ENCODE results near the gene ZNF576. TPM values are rescaled to one million over a fixed set of nuclear protein-coding genes. Genes with fewer than 3 reads are reported as not detected.

Gene ZNF576
- total and polyA plus RNA-seq, 2 of the 4 experiments (the other 2 are of a cell fraction), result 13.8 to 19.5 TPM

DNA sequence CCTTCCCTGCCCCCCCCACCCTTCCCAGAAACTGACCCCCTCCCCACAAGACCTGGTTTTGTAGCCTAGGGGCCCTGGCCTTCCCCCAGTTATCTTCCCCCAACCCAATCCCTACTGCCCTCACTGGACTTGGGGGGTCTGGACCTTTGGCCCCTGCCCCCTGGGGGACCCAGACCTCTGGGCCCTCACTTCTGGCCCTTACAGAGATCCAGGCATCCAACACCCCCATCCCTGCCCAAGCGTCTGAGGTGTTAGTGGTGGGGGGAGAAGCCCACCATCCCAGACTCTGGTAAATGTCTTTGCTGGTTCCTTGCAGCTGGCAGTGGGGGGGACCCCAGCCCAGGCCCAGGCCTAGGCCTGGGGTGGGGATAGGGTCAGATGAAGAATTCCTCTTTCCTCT is 26.6 kb downstream of the ZNF576 start:
- H4K5ac ChIP-seq (ENCODE audit: low read depth, low read length), result no peak overlapping the region
- ChIA-PET POLR2A (ENCODE audit: unreplicated experiment) (no interaction called here), CTCF (no interaction called here)
- no peak overlapping the region for H3K27ac ChIP-seq (ENCODE audit: insufficient read depth, low read length)
- no peak overlapping the region for H3K4me2 ChIP-seq (ENCODE audit: low read depth, low read length)
- no peak overlapping the region for H3K14ac ChIP-seq (replicated peaks; ENCODE audit: low read depth, low read length)
- dilution Hi-C loops (cut with HindIII; ENCODE audit: low sequenced_read_pairs, unreplicated experiment), result no loop called here
- H3K23ac ChIP-seq (ENCODE audit: low read depth, low read length), result no peak overlapping the region
- H3K18ac ChIP-seq (ENCODE audit: low read depth, low read length), result no peak overlapping the region
- ATAC-seq (ENCODE audit: low read depth) (no peak), DNase-seq (no peak)
- H3K9me1 ChIP-seq (ENCODE audit: insufficient read depth, low read length), result peaks cover 7% of the 10 kb centered on the region
- H2BK120ac ChIP-seq (ENCODE audit: low read depth, low read length), result no peak overlapping the region
- peaks cover 16 to 27% of the 10 kb centered on the region in 2 experiments; a peak in 3 of 4 replicates for H3K79me1 ChIP-seq (ENCODE audit: low read depth in 1 of 2, low read length in 2 of 2)
- in situ Hi-C loops (cut with MboI; ENCODE audit: low sequenced_read_pairs), result no loop called here
- H3K27me3 ChIP-seq (ENCODE audit: control insufficient read depth, insufficient read depth, low read length), result no peaks in the 10 kb centered on the region
- no peak overlapping the region for H3K4ac ChIP-seq (ENCODE audit: low read depth, low read length)
- BruUV-seq (replicated peaks), result no TSS peak
- no peak overlapping the region for H2BK15ac ChIP-seq (ENCODE audit: low read depth, low read length)
- no peak overlapping the region for H2BK20ac ChIP-seq (ENCODE audit: low read depth, low read length)
- H4K20me1 ChIP-seq (ENCODE audit: insufficient read depth, low read length), result no peaks in the 10 kb centered on the region
- intact Hi-C loops (cut with micrococcal nuclease), result no loop called here
- no peak overlapping the region for H4K8ac ChIP-seq (ENCODE audit: low read depth in 2 of 2, low read length in 2 of 2)
- H4K91ac ChIP-seq (ENCODE audit: insufficient read depth, low read depth, low read length), result no peak overlapping the region
- H2BK5ac ChIP-seq (ENCODE audit: low read depth, low read length, poor library complexity, severe bottlenecking), result no peak overlapping the region
- H3K4me1 ChIP-seq (ENCODE audit: control insufficient read depth, insufficient read depth, low read length), result peaks cover 6% of the 10 kb centered on the region
- H3K9me3 ChIP-seq (ENCODE audit: control insufficient read depth, insufficient read depth, low read length), result no peaks in the 10 kb centered on the region
- no peak overlapping the region for H3K4me3 ChIP-seq (ENCODE audit: insufficient read depth, low read depth, low read length)
- H3K36me3 ChIP-seq (ENCODE audit: control insufficient read depth, insufficient read depth, low read length), result no peaks in the 10 kb centered on the region
- no peak overlapping the region for H2AK9ac ChIP-seq (replicated peaks; ENCODE audit: low read depth, low read length, poor library complexity)
- no peak overlapping the region for H2AK5ac ChIP-seq (ENCODE audit: low read depth, low read length)
- H3K56ac ChIP-seq (ENCODE audit: extremely low read depth, insufficient read depth, low read length), result no peak overlapping the region
- no peak overlapping the region for H3K9ac ChIP-seq (ENCODE audit: low read depth, low read length)
- TF ChIP-seq POLR2A (IDR thresholded peaks at IDR 0.05; ENCODE audit: low read depth, low read length), result no peak
- TF ChIP-seq RFX5 (IDR thresholded peaks at IDR 0.05; ENCODE audit: low read depth, low read length), result no peak
- no peak for TF ChIP-seq NFE2L2 (IDR thresholded peaks at IDR 0.05; ENCODE audit: low read depth, low read length)
- TF ChIP-seq MAZ (IDR thresholded peaks at IDR 0.05; ENCODE audit: borderline replicate concordance, low read depth, low read length), result no peak
- TF ChIP-seq RCOR1 (IDR thresholded peaks at IDR 0.05; ENCODE audit: insufficient replicate concordance, low read length), result no peak
- TF ChIP-seq, protein P1, sequence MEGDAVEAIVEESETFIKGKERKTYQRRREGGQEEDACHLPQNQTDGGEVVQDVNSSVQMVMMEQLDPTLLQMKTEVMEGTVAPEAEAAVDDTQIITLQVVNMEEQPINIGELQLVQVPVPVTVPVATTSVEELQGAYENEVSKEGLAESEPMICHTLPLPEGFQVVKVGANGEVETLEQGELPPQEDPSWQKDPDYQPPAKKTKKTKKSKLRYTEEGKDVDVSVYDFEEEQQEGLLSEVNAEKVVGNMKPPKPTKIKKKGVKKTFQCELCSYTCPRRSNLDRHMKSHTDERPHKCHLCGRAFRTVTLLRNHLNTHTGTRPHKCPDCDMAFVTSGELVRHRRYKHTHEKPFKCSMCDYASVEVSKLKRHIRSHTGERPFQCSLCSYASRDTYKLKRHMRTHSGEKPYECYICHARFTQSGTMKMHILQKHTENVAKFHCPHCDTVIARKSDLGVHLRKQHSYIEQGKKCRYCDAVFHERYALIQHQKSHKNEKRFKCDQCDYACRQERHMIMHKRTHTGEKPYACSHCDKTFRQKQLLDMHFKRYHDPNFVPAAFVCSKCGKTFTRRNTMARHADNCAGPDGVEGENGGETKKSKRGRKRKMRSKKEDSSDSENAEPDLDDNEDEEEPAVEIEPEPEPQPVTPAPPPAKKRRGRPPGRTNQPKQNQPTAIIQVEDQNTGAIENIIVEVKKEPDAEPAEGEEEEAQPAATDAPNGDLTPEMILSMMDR (conservative IDR thresholded peaks at IDR 0.05; ENCODE audit: low read depth, low read length), result no peak
- TF ChIP-seq FOS (IDR thresholded peaks at IDR 0.05; ENCODE audit: low read depth, low read length), result no peak
- TF ChIP-seq, protein P2, sequence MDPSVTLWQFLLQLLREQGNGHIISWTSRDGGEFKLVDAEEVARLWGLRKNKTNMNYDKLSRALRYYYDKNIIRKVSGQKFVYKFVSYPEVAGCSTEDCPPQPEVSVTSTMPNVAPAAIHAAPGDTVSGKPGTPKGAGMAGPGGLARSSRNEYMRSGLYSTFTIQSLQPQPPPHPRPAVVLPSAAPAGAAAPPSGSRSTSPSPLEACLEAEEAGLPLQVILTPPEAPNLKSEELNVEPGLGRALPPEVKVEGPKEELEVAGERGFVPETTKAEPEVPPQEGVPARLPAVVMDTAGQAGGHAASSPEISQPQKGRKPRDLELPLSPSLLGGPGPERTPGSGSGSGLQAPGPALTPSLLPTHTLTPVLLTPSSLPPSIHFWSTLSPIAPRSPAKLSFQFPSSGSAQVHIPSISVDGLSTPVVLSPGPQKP (IDR thresholded peaks at IDR 0.05; ENCODE audit: borderline replicate concordance, low read depth, low read length), result no peak
- TF ChIP-seq BHLHE40 (IDR thresholded peaks at IDR 0.05; ENCODE audit: low read depth, low read length), result no peak
- TF ChIP-seq CHD1 (IDR thresholded peaks at IDR 0.05; ENCODE audit: low read depth, low read length), result no peak
- TF ChIP-seq RAD21 (IDR thresholded peaks at IDR 0.05; ENCODE audit: low read length), result no peak
- TF ChIP-seq MXI1 (IDR thresholded peaks at IDR 0.05; ENCODE audit: borderline replicate concordance, low read depth, low read length), result no peak
- TF ChIP-seq MAFK (IDR thresholded peaks at IDR 0.05; ENCODE audit: low read depth, low read length), result no peak
- no peak for TF ChIP-seq SMC3 (IDR thresholded peaks at IDR 0.05; ENCODE audit: low read depth, low read length)
- no peak overlapping the region for H2AFZ ChIP-seq (replicated peaks; ENCODE audit: low read length, poor library complexity)
- WGBS, 2 experiments (ENCODE audit: extremely low coverage in 2 of 2, insufficient read length in 1 of 2), result no CpG with 5 or more reads among the region's 1 CpG

All from IMR-90 (cell line).